Measurements from ENCODE around the gene RNF225.
A peak's percentile ranks its signal among the peaks of the same experiment; 100 is the strongest.
"Not testable (repeated sequence)": the region's sequence is repeated elsewhere in the genome, so short reads cannot be mapped to it uniquely, and the experiment has no call there.

Gene RNF225

GRCh38 chr19:58387338-58388174, 7.9 kb upstream of the RNF225 start:
- DNase-seq: no peak

GRCh38 chr19:58388175-58388526, 7.3 kb upstream of the RNF225 start:
- DNase-seq: no peak

- no peak for DNase-seq
Measured at GRCh38 chr19:58392945-58393724, 2.3 kb upstream of the RNF225 start.

- DNase-seq: no peak
Measured at GRCh38 chr19:58393725-58394033, 1.8 kb upstream of the RNF225 start.

- DNase-seq: no peak
Measured at GRCh38 chr19:58394821-58395219, 636 bp upstream of the RNF225 start.

- DNase-seq: no peak
Measured at GRCh38 chr19:58395979-58396627, 647 bp downstream of the RNF225 start.

- no peak for DNase-seq
Measured at GRCh38 chr19:58396691-58397532, 1.5 kb downstream of the RNF225 start.

GRCh38 chr19:58397533-58398037, 2.1 kb downstream of the RNF225 start:
- no peak for DNase-seq

GRCh38 chr19:58398087-58398486, 2.6 kb downstream of the RNF225 start:
- DNase-seq: no peak

- DNase-seq: no peak
Measured at GRCh38 chr19:58398545-58398944, 3.1 kb downstream of the RNF225 start.

GRCh38 chr19:58399903-58400302, 4.4 kb downstream of the RNF225 start:
- DNase-seq: no peak

- no peak for DNase-seq
Measured at GRCh38 chr19:58400316-58400915, 5.0 kb downstream of the RNF225 start.

GRCh38 chr19:58400916-58401839, 5.7 kb downstream of the RNF225 start:
- peak; percentile 98 for DNase-seq

- DNase-seq: no peak
Measured at GRCh38 chr19:58401840-58402421, 6.5 kb downstream of the RNF225 start.

GRCh38 chr19:58403920-58404478, 8.5 kb downstream of the RNF225 start:
- DNase-seq: not testable (repeated sequence)

- no peak for DNase-seq
Measured at GRCh38 chr19:58406818-58407657, 11.6 kb downstream of the RNF225 start.

- no peak for DNase-seq
Measured at GRCh38 chr19:58407658-58408151, 12.2 kb downstream of the RNF225 start.

- peak; percentile 86 for DNase-seq
Measured at GRCh38 chr19:58408152-58409009, 12.9 kb downstream of the RNF225 start, which contains the start of gene ZNF584. Gene ZNF584, plus strand, starts transcription at chr19:58408649. Its CDS starts 499 bp downstream, at chr19:58409148.

All from NCI-H510A (cell line).